ENCODE measurements around the gene THSD7A.

The THSD7A gene

DNA sequence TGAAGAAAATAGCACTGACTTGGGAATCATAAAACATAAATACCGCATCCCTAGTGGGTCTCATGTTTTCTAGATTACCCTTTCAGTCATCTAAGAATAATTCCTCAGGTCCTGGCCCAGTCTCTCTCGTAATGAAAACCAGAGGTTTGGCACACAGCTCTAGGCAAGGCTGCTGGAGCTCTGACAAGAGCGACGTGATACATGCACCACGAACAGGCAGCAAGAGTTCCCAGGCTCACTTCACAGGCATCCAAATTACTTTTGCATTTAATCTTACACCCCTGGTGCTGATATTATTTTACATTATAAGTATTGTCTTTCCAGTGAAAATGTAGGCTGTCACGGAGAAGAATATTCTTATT, 105.2 kb downstream of the THSD7A start:
- H3K27me3 ChIP-seq (replicated peaks; ENCODE audit: control insufficient read depth, insufficient read depth, low read length), result no peaks in the 10 kb centered on the region
- H3K9ac ChIP-seq (ENCODE audit: low read length), result no peak overlapping the region
- H3K36me3 ChIP-seq (ENCODE audit: control insufficient read depth, insufficient read depth, low read length, severe bottlenecking), result no peaks in the 10 kb centered on the region
- H3K9me3 ChIP-seq (ENCODE audit: control insufficient read depth, low read length), result no peaks in the 10 kb centered on the region
- H3K4me3 ChIP-seq (ENCODE audit: low read length), result no peak overlapping the region
- DNase-seq (ENCODE audit: low read depth), result peak; percentile 87
- peaks cover 22% of the 10 kb centered on the region for H3K4me1 ChIP-seq (ENCODE audit: control insufficient read depth, insufficient read depth, low read length)

GRCh38 chr7:11726001-11726793, 105.8 kb downstream of the THSD7A start:
- no peaks in the 10 kb centered on the region for H3K9me3 ChIP-seq (ENCODE audit: control insufficient read depth, low read length)
- peak; percentile 45 for DNase-seq (ENCODE audit: low read depth)
- H3K4me3 ChIP-seq (ENCODE audit: low read length), result no peak overlapping the region
- no peaks in the 10 kb centered on the region for H3K27me3 ChIP-seq (replicated peaks; ENCODE audit: control insufficient read depth, insufficient read depth, low read length)
- no peaks in the 10 kb centered on the region for H3K36me3 ChIP-seq (ENCODE audit: control insufficient read depth, insufficient read depth, low read length, severe bottlenecking)
- peaks cover 22% of the 10 kb centered on the region for H3K4me1 ChIP-seq (ENCODE audit: control insufficient read depth, insufficient read depth, low read length)
- H3K9ac ChIP-seq (ENCODE audit: low read length), result no peak overlapping the region

- no peaks in the 10 kb centered on the region for H3K36me3 ChIP-seq (ENCODE audit: control insufficient read depth, insufficient read depth, low read length, severe bottlenecking)
- no peaks in the 10 kb centered on the region for H3K27me3 ChIP-seq (replicated peaks; ENCODE audit: control insufficient read depth, insufficient read depth, low read length)
- no peaks in the 10 kb centered on the region for H3K4me1 ChIP-seq (ENCODE audit: control insufficient read depth, insufficient read depth, low read length)
- no peak overlapping the region for H3K9ac ChIP-seq (ENCODE audit: low read length)
- no peak overlapping the region for H3K4me3 ChIP-seq (ENCODE audit: low read length)
- no peak for DNase-seq (ENCODE audit: low read depth)
- no peaks in the 10 kb centered on the region for H3K9me3 ChIP-seq (ENCODE audit: control insufficient read depth, low read length)
Measured at GRCh38 chr7:11716185-11716584, 115.8 kb downstream of the THSD7A start.

DNA sequence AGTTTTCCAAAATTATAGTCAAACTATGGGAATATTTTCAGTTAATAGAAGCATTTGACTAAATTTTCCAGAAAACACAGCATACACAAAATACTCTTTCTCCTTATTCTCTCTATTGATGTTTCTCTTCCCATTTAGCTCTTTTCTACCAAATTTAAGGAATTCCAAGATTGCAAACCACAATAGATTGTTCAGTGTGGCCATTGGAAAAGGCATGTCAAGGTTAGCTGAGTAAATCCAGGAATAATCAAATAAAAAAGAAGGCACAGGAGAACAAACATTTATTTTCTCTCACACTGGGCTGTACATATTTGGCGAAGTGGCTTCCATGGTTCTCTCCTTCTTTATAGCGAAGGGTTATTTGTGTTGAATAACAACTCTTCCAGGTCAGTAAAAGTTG, 117.3 kb downstream of the THSD7A start:
- Histone ChIP-seq H3K27me3 (replicated peaks; ENCODE audit: control insufficient read depth, insufficient read depth, low read length) (no peaks in the 10 kb centered on the region), H3K9me3 (ENCODE audit: control insufficient read depth, low read length) (no peaks in the 10 kb centered on the region)

DNA sequence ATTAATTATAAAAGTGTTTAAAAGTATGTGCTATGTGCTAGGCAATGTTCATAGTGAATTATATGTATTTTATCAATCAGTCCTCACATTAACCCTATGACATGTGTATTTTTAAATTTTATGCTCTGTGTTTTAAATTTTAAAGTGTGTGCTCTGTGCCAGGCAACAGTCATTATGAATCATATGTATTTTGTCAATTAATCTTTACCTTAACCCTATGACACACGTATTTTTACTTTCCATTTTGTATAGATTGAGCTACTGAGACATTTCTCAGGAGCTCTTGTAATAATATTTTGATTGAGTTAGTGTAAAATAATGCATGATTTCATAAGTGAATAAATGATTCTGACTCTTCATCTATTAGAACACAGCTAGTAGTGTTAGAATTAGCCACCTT, 117.8 kb downstream of the THSD7A start:
- Histone ChIP-seq H3K9me3 (ENCODE audit: control insufficient read depth, low read length) (no peaks in the 10 kb centered on the region), H3K36me3 (ENCODE audit: control insufficient read depth, insufficient read depth, low read length, severe bottlenecking) (no peaks in the 10 kb centered on the region), H3K4me1 (ENCODE audit: control insufficient read depth, insufficient read depth, low read length) (no peaks in the 10 kb centered on the region), H3K4me3 (ENCODE audit: low read length) (no peak overlapping the region), H3K9ac (ENCODE audit: low read length) (no peak overlapping the region), H3K27me3 (replicated peaks; ENCODE audit: control insufficient read depth, insufficient read depth, low read length) (no peaks in the 10 kb centered on the region)
- DNase-seq (ENCODE audit: low read depth), result no peak

More for the DNA sequence above, 117.3 kb downstream of the THSD7A start:
- DNase-seq (ENCODE audit: low read depth), result no peak
- Histone ChIP-seq H3K36me3 (ENCODE audit: control insufficient read depth, insufficient read depth, low read length, severe bottlenecking) (no peaks in the 10 kb centered on the region), H3K9ac (ENCODE audit: low read length) (no peak overlapping the region), H3K4me1 (ENCODE audit: control insufficient read depth, insufficient read depth, low read length) (no peaks in the 10 kb centered on the region), H3K4me3 (ENCODE audit: low read length) (no peak overlapping the region)

- no peaks in the 10 kb centered on the region for H3K4me1 ChIP-seq (ENCODE audit: control insufficient read depth, insufficient read depth, low read length)
- no peaks in the 10 kb centered on the region for H3K9me3 ChIP-seq (ENCODE audit: control insufficient read depth, low read length)
Measured at GRCh38 chr7:11713352-11713751, 118.6 kb downstream of the THSD7A start.

GRCh38 chr7:11710377-11710776, 121.6 kb downstream of the THSD7A start:
- no peak overlapping the region for H3K4me3 ChIP-seq (ENCODE audit: low read length)
- no peaks in the 10 kb centered on the region for H3K9me3 ChIP-seq (ENCODE audit: control insufficient read depth, low read length)
- no peaks in the 10 kb centered on the region for H3K36me3 ChIP-seq (ENCODE audit: control insufficient read depth, insufficient read depth, low read length, severe bottlenecking)
- H3K9ac ChIP-seq (ENCODE audit: low read length), result no peak overlapping the region
- DNase-seq (ENCODE audit: low read depth), result no peak
- no peaks in the 10 kb centered on the region for H3K27me3 ChIP-seq (replicated peaks; ENCODE audit: control insufficient read depth, insufficient read depth, low read length)
- H3K4me1 ChIP-seq (ENCODE audit: control insufficient read depth, insufficient read depth, low read length), result peaks cover 14% of the 10 kb centered on the region

More at GRCh38 chr7:11713352-11713751, 118.6 kb downstream of the THSD7A start:
- no peaks in the 10 kb centered on the region for H3K27me3 ChIP-seq (replicated peaks; ENCODE audit: control insufficient read depth, insufficient read depth, low read length)
- no peak overlapping the region for H3K4me3 ChIP-seq (ENCODE audit: low read length)
- H3K9ac ChIP-seq (ENCODE audit: low read length), result no peak overlapping the region
- H3K36me3 ChIP-seq (ENCODE audit: control insufficient read depth, insufficient read depth, low read length, severe bottlenecking), result no peaks in the 10 kb centered on the region
- DNase-seq (ENCODE audit: low read depth), result no peak

GRCh38 chr7:11709196-11709595, 122.8 kb downstream of the THSD7A start:
- Histone ChIP-seq H3K36me3 (ENCODE audit: control insufficient read depth, insufficient read depth, low read length, severe bottlenecking) (no peaks in the 10 kb centered on the region), H3K27me3 (replicated peaks; ENCODE audit: control insufficient read depth, insufficient read depth, low read length) (no peaks in the 10 kb centered on the region), H3K9ac (ENCODE audit: low read length) (no peak overlapping the region), H3K4me3 (ENCODE audit: low read length) (no peak overlapping the region), H3K9me3 (ENCODE audit: control insufficient read depth, low read length) (no peaks in the 10 kb centered on the region), H3K4me1 (ENCODE audit: control insufficient read depth, insufficient read depth, low read length) (peaks cover 14% of the 10 kb centered on the region)
- no peak for DNase-seq (ENCODE audit: low read depth)

GRCh38 chr7:11707606-11708193, 124.3 kb downstream of the THSD7A start:
- no peaks in the 10 kb centered on the region for H3K9me3 ChIP-seq (ENCODE audit: control insufficient read depth, low read length)
- H3K4me3 ChIP-seq (ENCODE audit: low read length), result no peak overlapping the region
- H3K36me3 ChIP-seq (ENCODE audit: control insufficient read depth, insufficient read depth, low read length, severe bottlenecking), result no peaks in the 10 kb centered on the region
- H3K9ac ChIP-seq (ENCODE audit: low read length), result no peak overlapping the region
- H3K27me3 ChIP-seq (replicated peaks; ENCODE audit: control insufficient read depth, insufficient read depth, low read length), result no peaks in the 10 kb centered on the region
- peaks cover 14% of the 10 kb centered on the region for H3K4me1 ChIP-seq (ENCODE audit: control insufficient read depth, insufficient read depth, low read length)
- DNase-seq (ENCODE audit: low read depth), result peak; percentile 6

DNA sequence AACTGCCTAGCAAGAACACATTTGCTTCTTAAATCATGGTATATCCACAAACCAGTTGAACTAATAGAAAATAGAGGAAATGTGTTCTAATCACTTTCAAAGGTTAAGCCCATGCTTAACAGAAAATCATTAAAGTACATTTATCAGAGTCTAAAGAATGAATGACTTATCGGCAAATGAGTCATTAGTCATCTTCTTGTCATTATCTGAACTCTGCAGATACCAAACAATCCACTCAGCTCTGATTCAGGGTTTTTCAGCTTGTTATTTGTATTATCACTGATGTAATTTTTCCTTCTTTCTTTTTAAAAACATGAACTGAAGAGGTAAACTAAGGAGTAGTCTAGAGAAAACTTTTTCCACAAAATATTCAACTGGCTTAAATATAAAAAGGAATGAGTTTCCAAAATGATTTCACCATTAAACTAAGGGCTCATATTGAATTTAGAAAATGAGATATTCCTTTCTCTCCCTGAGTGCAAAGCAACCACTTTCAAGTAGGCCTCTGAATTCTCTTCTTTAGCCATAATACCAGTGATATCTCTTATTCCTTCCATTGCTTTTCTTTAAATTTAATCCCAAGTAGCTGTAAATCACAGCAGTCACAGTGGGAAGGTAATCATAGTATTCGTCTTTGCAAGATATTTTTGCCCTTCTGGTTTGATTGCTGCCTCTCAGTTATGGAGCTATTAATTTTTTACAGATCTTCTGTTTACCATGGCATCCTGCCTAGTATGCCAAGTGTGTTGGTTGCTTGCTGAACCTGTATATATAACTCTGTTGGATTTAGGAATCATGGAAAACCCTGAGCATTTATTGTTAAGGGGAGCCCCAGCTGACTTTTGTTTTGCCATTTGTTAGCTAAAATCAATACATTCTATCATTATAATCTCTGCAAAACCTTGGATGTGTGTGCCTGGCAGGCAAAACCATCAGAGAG, 125.1 kb downstream of the THSD7A start:
- Histone ChIP-seq H3K27me3 (replicated peaks; ENCODE audit: control insufficient read depth, insufficient read depth, low read length) (no peaks in the 10 kb centered on the region), H3K4me1 (ENCODE audit: control insufficient read depth, insufficient read depth, low read length) (peaks cover 14% of the 10 kb centered on the region), H3K9me3 (ENCODE audit: control insufficient read depth, low read length) (no peaks in the 10 kb centered on the region), H3K36me3 (ENCODE audit: control insufficient read depth, insufficient read depth, low read length, severe bottlenecking) (no peaks in the 10 kb centered on the region), H3K4me3 (ENCODE audit: low read length) (no peak overlapping the region), H3K9ac (ENCODE audit: low read length) (no peak overlapping the region)
- no peak for DNase-seq (ENCODE audit: low read depth)

GRCh38 chr7:11703829-11704228, 128.2 kb downstream of the THSD7A start:
- Histone ChIP-seq H3K27me3 (replicated peaks; ENCODE audit: control insufficient read depth, insufficient read depth, low read length) (no peaks in the 10 kb centered on the region), H3K36me3 (ENCODE audit: control insufficient read depth, insufficient read depth, low read length, severe bottlenecking) (no peaks in the 10 kb centered on the region), H3K4me3 (ENCODE audit: low read length) (no peak overlapping the region), H3K9me3 (ENCODE audit: control insufficient read depth, low read length) (no peaks in the 10 kb centered on the region), H3K4me1 (ENCODE audit: control insufficient read depth, insufficient read depth, low read length) (peaks cover 14% of the 10 kb centered on the region), H3K9ac (ENCODE audit: low read length) (no peak overlapping the region)
- no peak for DNase-seq (ENCODE audit: low read depth)
